Islet precursor cell (in vitro differentiated cells): ENCODE data around the gene CLEC11A.

Experiments used
- DNase-seq: peaks from one replicate; pipeline ENCODE4 v3.0.0-alpha.2; 2018

The CLEC11A gene, protein sequence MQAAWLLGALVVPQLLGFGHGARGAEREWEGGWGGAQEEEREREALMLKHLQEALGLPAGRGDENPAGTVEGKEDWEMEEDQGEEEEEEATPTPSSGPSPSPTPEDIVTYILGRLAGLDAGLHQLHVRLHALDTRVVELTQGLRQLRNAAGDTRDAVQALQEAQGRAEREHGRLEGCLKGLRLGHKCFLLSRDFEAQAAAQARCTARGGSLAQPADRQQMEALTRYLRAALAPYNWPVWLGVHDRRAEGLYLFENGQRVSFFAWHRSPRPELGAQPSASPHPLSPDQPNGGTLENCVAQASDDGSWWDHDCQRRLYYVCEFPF

DNA sequence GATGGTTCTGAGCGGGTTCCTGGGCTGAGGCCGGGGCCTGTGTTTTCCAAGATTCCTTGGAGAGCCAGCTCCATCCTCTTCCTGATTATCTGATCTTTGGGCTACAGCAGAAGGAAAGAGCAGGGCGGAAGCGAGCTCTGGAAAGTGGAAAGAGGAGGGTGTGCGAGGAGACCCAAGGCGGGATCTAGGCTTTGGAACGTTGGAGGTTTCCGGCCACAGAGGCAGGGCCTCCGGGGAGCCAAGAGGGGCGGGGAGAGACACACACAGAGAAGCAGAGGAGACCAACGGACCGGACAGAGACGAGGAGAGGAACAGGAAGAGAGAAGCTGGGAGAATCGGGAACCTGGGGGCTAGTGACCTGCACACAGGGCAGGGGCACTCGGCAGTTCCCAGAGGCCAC lies at the start of gene CLEC11A:
TSS of gene CLEC11A (plus strand) at position 296 of the 400 bp plus-strand sequence. CDS start 162 bp downstream, outside the sequence.
- peak; percentile 80 for DNase-seq

DNA sequence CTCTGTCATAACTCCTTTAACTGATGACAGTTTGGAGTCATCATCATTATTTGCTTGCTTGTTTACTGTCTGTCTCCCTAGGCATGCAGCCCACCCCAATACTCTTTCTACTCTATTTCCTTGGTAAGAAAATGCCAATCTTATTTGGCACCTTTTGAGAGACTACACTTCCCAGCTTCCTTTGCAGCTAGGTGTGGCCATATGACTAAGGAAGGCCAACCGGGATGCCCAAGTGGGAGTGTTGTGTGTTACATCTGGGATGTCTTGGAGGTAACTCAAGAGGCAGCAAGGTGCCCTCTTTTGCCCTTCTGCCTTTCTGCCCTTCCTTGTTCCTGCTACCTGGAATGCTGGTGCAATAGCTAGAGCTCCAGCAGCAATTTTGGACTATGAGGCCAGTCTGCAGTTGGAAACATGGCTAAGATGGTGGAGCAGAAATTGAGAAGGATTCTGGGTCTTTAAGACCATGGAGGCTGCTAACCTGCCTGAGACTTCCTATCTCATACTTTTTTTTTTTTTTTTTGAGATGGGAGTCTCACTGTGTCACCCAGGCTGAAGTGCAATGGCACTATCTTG lies 46.5 kb upstream of the CLEC11A start:
- DNase-seq: no peak

DNA sequence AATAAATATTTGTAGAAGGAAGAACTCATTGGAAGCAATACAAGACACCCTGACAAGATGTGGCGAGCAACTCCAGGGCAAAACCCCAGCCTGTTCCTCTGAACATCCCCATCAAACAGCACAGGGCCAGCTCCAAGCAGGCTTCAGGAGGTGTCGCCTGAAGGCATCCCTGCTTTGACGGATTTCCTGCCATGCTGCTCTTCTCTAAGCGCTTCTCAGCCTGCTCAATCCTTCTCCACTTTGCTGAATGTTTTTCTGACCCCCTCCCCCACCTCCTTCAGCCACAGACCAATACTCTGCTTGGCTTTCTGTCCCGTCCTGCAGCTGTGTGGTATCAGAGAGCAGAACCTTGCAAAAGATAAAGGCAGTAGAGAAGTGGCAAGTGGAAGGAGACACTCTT lies 45.5 kb upstream of the CLEC11A start:
- DNase-seq: no peak

DNA sequence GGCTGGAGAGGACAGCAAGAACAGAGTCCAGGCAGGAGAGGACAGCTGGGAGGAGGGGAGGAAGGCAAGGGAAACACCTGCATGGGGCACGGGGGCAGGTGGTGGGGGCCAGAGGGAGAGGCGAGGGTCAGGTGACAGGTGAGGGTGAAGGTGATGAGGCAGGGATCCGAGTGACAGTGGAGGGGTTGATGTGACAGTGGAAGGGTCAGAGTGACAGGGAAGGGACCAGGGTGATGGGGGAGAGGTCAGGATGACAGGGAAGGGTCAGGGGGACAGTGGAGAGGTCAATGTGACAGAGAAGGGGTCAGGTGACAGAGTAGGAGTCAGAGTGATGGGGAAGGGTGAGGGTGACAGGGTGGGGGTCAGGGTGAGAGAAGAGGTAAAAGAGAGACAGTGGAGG lies 44.8 kb upstream of the CLEC11A start:
- no peak for DNase-seq

DNA sequence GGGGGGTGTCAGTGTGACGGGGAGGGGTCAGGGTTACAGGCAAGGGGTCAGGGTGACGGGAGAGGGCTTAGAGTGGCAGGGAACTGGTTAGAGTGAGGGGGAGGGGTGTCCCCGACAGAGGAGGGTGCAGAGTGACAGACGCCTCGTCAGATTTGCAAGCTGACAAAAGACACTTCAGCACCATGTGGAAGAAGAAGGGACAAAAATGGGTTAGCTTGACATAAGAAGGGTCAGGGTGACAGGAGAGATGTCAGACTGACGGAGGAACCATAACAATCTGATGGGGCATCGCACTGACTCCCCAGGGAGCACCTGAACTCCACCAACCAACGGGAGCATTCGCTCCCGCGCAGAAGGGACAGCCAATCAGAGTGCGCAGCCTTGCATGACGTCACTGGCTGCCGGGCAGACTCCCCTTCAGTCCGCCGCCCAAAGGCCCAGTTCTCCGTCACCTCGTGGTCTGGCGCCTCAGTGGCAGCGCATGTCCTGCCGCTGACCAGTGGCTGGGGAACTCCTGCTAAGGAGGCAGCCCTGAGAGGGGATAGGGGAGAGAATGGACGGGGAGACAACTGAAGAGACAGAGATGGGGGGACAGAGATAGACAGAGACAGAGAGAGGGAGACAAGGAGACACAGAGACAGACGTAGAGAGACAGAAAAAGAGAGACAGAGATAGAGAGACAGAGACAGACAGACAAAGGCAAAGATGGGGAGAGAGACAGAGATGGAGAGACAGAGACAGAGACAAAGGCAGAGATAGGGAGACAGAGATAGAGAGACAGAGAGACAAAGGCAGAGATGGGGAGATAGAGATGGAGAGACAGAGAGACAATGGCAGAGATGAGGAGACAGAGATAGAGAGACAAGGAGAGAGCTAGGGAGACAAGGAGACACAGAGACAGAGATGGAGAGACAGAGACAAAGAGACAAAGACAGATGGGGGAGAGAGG lies 43.7 kb upstream of the CLEC11A start:
- peak; percentile 79 for DNase-seq

DNA sequence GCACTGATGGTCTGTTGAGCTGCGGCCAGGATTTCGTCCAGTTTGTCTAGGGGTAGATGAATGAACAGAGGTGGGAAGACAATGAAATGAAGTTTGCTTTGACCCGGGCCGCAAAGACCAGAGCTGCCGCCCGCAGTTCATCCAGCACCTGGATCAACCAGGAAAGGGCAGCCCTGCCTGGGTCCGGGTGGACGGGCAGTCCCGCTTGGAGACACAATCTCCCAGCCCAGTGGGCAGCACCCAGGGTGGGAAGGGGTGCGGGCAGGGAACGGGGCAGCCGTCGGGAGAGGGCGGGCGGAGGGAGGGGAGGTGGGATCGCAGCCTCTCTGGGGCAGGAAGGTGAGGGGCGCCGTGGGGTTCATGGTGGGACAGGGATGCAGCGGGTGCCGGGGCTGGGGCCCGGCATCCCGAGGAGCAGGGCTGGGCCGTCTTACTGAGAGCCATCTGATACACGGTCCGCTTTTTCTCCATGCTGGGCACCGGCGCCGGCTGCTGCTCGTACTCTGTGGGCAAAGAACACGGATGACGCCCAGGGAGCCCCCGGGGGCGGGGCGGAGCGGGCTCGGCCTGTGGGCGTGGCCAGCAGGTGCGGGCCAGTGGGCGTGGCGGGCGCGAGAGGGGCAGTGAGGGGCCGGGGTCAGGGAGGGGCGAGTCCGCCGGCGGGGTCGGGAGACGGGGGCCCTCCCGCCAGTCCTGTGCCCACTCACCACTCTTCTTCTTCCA lies 36.7 kb upstream of the CLEC11A start:
- DNase-seq: no peak

DNA sequence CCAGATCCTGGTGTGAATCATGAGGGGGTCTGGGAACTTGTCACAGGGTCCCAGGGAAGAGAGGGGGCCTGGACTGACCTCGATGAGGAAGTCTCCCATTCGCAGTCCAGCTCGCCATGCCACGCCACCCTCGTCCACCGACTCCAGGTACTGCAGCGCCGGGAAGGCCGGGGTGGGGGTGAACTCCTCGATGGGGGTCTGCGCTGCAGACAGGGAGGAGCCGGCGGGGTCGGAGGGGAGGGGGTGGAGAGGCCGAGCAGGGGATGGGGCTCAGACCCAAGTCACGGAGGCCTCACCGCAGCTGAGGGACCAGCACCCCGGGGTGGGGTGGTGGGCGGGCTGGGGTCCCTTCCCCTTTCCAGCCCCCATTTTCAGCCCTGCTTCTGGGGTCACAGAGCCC lies 34.4 kb upstream of the CLEC11A start:
- DNase-seq: no peak

DNA sequence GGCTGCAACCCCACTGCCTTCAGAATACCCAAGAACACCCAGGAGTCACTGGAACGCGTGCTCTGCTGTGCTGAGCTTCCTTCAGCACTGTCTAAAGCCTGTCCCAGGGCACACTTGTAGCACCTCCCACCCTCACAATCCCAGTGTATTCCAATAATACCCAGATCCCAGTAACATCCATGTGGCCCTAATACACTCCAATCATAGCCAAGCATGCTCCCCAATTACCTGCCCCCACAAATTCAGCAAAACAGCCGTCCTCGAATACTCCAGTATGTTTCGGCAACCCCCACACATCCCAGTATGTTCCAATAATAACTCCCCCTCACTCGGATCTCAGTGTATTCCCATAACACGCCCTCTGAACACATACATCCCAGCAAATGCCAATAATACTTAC lies 32.7 kb upstream of the CLEC11A start:
- DNase-seq: no peak

DNA sequence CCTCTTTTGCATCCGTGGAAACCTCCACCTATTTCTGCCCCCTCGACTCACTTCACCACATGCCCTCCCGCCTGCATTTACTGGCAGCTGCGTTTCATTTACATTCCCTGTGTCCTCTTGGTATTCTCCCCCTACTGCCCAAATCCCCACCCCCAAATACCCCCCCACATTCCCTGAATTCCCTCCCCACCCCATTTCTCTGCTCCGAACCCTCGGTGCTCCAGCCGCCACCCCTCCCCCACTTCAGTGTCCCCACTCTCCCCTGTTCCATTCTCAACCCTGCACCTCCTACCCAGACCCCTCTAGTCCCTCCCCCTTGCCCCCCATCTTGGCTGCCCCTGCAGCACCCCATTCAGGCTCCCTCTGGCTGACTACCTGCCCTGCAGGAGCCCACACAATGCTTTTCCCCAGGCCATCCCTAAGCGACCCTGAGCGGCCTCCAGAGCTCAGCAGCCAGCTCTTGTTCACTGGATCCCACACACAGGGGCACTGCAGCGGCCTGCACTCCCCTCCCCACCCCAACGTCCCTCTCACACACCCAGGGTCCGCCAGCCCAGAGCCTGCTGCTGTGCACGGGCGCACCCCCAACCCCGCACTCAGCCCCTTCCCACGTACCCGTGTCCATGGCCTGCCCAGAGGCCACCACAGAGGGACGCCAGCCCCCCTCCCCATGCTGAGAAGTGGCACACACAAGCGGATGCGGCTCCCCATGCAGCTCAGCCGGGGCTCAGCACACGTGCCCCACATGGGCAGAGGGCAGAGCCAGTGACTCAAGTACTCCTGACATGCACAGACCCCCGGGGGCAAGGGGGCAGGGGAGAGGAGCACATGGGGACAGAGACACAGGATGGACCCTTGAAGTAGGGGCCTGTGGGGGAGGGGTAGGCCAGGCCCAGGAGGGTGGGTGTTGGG lies 29.8 kb upstream of the CLEC11A start:
- DNase-seq: no peak

DNA sequence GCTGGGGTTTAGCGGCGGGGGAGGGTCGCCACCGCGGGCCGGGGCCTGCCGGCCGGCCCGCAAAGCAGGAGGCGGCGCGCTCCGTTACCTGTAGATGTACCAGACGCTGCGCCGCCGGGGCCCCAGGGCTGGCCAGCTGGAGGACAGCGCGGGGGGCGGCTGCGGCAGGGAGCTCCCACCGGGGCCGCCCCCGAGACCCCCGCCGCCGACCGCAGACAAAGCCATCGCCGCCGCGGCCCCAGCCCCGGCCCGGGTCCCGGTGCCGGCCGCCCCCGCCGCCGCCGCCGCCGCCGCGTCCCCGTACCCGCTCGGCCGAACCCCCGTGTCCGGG lies 28.4 kb upstream of the CLEC11A start:
- DNase-seq: no peak

DNA sequence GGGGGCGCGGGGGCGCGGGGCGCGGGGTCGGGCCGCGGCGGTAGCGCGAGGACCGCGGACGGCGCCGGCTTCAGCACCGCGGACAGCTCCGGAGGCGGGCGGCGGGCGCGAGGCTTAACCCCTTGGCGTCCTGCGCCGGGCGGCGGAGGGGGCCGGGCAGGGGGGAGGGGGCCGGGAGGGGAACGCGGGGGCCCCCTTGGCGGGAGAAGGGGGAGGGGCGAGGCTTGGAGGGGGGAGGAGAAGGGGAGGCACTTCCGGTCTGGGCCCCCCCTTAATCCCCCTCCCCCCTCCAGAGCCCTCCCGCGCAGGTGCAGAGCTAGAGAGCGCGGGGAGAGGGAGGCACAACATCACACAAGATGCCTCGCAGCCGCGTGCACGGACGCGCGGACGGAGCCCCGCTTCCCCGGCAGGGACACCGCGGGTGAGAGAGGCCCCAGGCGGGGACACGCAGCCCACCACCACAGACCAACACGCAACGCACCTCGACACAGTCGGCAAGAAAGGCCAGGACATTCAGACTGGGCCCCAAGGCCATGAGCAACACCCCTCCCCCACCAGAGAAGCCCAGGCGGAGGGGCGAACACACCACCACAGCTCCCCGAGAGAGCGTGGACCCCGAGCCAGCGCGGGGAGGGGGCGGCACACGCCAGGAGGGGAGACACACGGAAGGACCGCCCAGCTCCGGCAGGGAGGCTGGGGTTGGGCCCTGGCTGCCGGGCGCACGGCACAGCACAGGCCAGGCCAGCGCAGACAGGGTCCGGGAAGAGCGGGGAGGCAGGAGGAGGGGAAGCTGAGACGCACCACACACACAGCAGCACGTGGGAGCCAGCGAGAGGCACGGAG lies 27.7 kb upstream of the CLEC11A start:
- DNase-seq: no peak

DNA sequence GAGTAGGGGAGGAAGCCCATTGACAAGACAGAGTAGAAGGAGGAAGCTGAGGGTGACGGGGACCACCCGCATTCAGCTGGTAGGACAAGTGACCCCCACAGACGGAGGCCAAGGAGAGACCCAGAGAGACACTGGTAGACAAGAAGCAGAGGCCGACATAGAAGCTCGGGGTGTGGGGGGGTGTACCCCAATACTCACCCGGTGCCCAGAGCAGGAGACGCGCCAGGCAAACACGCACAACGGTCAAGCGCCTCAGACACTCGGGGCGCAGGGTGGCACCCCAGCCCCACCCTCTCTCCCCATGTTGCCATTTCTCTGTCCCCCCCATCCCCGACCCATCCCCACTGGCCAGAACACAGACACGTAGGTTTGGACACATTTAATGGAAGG lies 27.1 kb upstream of the CLEC11A start:
- DNase-seq: no peak

DNA sequence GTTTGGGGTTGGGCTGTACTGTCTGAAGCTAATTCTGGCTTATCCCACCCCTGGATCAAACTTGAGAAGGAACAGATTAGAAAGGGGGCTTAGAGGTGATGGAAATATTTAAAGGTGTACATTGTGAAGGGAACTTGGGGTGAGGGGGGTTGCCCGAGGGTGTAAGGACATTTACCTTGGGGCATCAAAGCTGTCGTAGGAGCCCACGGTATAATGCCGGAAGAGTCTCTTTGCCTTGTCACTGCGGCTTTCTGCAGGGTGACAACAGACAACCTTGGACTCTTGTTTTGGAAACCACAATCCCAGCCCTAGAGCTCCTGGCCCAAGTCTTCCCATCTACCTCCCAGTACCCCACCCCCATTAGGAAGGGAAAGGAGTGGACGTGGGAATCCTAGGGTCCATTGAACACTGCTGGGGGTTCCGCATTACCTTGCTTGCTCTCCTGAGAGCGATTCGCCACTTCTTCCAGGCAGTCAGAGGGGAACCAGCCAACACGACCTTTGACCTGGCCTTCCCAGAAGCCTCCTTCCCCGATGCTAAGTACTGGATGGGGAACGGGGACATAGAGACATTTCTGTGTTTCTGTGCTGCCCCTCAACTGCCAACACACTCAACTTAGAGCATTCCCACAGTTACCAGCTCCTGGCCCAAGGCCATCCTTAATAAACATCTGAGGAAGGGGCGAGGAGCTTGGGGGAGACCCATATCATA lies 25.6 kb upstream of the CLEC11A start:
- no peak for DNase-seq

DNA sequence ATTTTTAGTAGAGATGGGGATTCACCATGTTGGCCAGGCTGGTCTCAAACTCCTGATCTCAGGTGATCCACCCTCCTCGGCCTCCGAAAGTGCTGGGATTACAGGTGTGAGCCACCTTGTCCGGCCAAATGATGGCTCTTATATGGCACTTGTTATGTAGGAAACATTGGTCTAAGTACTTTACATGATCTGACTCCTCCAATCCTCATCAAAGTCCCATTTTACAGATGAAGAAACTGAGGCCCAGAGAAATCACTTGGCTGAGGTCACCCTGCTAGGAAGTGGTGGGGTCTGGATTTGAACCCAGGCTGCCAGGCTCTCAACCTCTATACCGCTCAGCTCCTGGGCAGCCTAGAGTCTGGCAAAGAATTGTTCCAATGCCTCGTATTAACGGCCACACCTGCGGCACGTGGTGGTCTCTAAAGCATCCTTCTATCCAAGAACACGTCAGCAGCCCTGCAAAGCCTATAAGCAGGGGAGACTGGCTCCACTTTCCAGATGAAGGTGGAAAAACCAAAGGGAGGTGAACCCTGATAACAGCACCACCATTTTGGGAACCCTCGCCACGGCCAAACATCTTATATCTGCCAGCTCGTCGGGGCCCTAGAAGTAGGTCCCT lies 21.7 kb upstream of the CLEC11A start:
- DNase-seq: no peak

DNA sequence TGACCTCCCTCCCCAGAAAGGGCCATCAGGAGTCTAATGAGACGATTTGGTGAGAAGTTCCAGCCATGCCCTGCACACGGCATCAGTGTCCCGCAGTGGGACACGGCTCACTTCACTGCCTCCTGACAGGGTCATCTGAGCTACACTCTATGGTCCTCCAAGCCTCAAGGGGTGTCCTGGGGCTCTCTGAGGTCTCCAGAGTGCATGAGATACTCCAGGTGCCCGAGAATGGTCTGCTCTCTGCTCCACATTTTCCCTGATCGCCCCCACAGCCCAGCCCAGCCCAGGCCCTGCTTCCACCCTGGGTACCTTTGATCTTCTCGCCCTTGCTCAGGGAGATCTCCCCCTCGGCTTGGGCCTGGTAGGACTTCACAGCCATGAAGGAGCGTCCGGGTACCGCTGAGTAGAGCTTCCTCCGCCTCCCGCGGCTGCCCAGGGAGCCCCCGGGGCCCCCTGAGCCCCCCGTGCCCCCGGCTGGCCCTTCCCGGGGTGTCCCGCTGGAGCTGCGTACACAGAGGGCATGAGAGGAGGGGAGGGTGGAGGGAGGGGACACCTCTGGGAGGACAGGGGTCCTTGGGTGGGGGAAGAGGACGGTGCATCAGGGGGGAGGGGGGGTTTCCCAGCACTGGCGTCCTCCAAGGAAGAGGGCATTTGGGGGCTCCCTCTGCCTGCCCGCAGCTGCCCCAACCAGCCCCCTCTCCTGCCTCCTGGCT lies 20.9 kb upstream of the CLEC11A start:
- no peak for DNase-seq

DNA sequence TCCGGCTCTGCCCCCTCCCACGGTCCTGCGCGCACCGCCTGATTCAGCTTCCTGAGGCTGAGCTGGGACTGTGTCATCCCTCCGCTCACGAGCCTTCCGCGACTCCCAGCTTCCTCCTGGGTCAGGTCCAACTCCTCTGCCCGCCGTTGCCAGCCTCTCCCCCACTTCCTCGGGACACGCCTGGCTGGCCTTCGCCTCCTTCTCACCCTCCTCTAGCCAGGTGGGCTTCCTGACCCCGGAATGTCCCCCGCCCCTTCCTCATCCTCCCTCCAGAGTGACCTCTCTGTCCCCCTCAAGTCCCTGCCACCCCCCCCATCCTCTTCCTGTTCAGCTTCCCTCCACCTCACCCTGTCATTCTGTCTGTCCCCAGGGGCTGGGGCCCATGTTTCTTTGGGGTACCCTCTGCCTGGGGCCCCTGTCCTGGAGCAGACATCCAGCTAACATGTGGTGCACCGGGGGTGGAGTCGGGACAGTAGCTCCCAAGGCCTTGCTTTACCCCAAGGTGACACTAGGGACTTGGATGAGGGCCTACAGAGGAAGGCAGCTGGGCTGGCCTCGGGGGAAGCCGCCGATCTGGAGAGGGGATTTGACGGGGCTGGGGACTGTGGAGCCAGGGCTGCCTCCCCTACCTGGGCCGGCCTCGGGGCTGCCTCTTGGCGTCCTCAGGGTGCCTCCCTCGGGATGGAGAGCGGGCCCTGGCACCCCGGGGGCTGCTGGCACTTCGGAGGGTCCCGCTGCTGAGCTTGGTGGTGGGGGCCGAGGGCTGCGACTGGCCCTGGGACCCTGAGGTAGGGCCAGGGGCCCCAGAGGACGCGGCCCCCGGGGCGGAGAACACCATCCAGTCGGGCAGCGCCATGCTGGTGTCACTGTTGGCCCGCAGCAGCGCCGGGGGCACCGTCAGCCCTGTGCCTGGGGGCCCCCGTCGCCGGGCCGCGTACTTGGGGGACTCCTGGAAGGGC lies 20.0 kb upstream of the CLEC11A start:
- DNase-seq: no peak

DNA sequence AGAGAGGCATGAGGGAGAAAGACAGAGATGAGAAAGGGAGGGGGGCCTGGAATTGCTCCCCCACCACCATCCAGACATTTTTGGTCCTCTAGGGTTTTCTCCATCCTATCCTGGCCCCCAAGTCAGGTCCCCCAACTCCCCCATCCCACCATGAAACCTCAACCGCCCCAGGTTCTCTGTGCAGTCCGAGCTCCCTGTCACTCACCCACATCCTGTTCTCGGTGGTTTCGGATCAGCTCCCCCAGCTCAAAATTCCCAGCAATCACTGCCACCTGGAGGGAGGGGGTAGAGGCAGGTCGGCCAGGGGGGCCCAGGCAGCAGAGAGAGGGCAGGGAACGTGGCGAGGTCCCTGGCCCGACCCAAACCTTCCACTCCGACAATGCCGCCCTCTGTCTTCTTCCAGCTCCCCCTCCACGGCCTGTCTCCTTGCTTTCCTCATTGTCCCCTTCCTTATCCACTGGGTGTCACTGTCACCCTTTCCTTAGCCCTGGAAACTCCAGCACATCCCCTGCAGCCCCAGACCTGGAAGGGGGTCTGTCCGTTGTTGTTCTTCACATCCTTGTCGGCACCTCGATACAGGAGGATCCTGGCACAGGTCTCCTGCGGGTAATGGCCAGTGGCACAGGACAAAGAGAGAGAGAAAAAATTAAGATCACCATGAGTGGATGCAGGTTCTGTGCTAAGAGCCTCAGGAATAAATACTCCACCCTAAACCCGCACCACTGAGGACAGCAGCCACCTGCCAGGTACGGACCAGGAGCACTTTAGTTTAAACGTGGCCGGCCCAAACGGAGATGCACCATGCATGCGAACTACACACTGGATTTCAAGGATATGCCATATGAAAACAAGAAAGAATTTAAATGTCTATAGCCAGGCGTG lies 19.0 kb upstream of the CLEC11A start:
- peak; percentile 70 for DNase-seq
